Effector memory CD8-positive, alpha-beta T cell (primary cell): ENCODE results near the gene DEFB108B.
"Not testable (repeated sequence)": the region's sequence is repeated elsewhere in the genome, so short reads cannot be mapped to it uniquely, and the experiment has no call there.

Source experiments
- ATAC-seq: fragments of 150-1000 bp; cut with Tn5 transposase; replicated peaks from 2 replicates; pipeline ENCODE4 v1.10.0; 2021; ENCODE audit warnings: mild to moderate bottlenecking, moderate library complexity
- DNase-seq, 3 experiments: peaks; one replicate each; pipeline ENCODE4 v3.0.0; 2021
- H3K27ac Mint-ChIP-seq, 2 donors: one replicate each; pipeline ENCODE4 v1.8.0; 2022; ENCODE audit warnings: mild to moderate bottlenecking in 2 of 2, mixed read lengths in 2 of 2, moderate library complexity in 2 of 2
- H3K27me3 Mint-ChIP-seq, 2 donors: one replicate each; pipeline ENCODE4 v1.8.0; 2022; ENCODE audit warnings: mixed read lengths in 2 of 2
- H3K36me3 Mint-ChIP-seq: one replicate; pipeline ENCODE4 v1.8.0; 2022; ENCODE audit warnings: mild to moderate bottlenecking, moderate library complexity, mixed read lengths; ENCODE audit not compliant: insufficient read depth
- H3K4me1 Mint-ChIP-seq, 2 donors: one replicate each; pipeline ENCODE4 v1.8.0; 2022; ENCODE audit warnings: low read depth in 2 of 2, mixed read lengths in 2 of 2
- H3K4me3 Mint-ChIP-seq, 2 donors: one replicate each; pipeline ENCODE4 v1.8.0; 2022; ENCODE audit warnings: mild to moderate bottlenecking in 2 of 2, mixed read lengths in 2 of 2, moderate library complexity in 2 of 2
- H3K9me3 Mint-ChIP-seq, 2 donors: one replicate each; pipeline ENCODE4 v1.8.0; 2022; ENCODE audit warnings: mixed read lengths in 2 of 2
- total RNA-seq, 9 experiments: gene quantifications; one replicate each; lab custom pipeline; 2026; lab: John Stamatoyannopoulos, UW

DEFB108B gene, protein sequence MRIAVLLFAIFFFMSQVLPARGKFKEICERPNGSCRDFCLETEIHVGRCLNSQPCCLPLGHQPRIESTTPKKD
- 0 to 0.07 (median 0) reads per million in 9 experiments for total RNA-seq

DNA sequence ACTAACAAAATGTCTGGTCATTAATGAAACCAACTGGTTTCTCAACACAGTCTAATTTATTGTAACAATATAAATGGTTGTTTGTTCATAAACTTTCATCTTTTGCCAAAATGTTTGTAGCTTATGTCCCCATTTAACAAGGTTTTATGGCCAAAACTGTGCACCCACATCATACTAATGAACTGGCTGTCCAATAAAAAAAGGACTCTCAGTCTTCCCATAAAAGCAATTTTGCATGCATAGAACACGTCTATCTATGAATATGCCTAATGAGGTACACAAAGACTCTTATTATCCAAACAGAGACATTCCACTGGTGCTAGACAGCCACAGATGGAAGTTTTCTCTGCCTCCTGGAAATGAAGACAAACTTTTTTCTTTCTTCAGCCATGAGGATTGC, at the start of gene DEFB108B:
Gene DEFB108B (plus strand): TSS at position 390 of the 400 bp plus-strand sequence. CDS start 0 bp downstream, at position 390.
- not testable (repeated sequence) for H3K4me3 Mint-ChIP-seq, H3K36me3 Mint-ChIP-seq, H3K27ac Mint-ChIP-seq, H3K4me1 Mint-ChIP-seq, H3K9me3 Mint-ChIP-seq, ATAC-seq, H3K27me3 Mint-ChIP-seq, DNase-seq

DNA sequence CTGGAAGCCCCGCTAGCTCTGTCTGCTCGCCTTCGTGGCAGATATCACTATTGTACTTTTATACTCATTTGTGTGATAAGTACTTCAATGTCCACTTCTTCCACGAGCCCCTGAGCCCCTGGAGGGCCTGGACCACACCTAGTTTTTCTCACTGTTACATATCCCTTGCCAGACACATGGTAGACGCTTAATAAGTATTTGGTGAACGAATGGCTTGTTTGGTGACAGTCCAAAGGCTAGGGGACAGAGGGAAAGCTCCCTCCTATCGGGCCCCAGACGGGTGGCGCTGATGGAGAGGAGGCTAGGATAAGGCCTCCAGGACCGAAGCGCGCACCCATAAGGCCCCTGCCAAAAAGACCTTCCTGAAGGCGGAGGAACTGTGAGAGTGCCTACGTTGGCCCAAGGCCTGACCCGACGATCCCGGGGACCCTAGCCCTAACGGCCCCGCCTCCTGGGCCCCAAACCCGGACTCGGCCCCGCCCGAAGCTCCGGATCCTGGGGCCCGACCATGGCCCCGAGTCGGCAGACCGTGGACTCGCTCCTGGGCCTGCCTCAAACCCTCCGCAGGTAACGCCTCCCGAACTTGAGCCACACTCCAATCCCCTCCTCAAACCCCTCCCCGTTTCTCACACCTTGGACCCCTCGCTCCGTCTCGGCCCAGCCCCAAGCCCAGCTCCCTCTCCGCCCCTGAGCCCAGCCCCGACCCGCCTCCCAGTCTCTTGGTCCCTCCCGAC, 46.7 kb upstream of the DEFB108B start:
- H3K27me3 Mint-ChIP-seq: not testable (repeated sequence)
- H3K4me3 Mint-ChIP-seq: peak overlapping the region; percentile 91 to 92

DNA sequence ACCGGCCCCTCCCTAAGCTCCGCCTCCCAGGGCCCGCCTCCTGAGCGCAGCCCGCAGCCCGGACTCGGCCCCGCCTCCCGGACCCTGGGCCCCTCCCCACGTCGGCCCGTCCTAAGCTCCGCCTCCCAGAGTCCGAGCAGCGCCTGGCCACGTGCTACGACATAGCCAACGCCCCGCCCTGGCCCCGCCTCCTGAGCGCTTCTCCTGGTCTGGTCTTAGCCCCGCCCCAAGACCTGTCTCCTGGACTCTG, 46.2 kb upstream of the DEFB108B start:
- H3K4me1 Mint-ChIP-seq, H3K36me3 Mint-ChIP-seq, H3K27me3 Mint-ChIP-seq, H3K9me3 Mint-ChIP-seq: not testable (repeated sequence)
- peak overlapping the region; percentile 91 to 94 for H3K27ac Mint-ChIP-seq
- ATAC-seq: peak; percentile 79
- H3K4me3 Mint-ChIP-seq: peak overlapping the region; percentile 91 to 92
- peak; percentile 95 to 98 (median 97) for DNase-seq

More for the DNA sequence above, 46.7 kb upstream of the DEFB108B start:
- H3K4me1 Mint-ChIP-seq, H3K36me3 Mint-ChIP-seq, DNase-seq, ATAC-seq, H3K9me3 Mint-ChIP-seq: not testable (repeated sequence)
- peak overlapping the region; percentile 91 to 94 for H3K27ac Mint-ChIP-seq

DNA sequence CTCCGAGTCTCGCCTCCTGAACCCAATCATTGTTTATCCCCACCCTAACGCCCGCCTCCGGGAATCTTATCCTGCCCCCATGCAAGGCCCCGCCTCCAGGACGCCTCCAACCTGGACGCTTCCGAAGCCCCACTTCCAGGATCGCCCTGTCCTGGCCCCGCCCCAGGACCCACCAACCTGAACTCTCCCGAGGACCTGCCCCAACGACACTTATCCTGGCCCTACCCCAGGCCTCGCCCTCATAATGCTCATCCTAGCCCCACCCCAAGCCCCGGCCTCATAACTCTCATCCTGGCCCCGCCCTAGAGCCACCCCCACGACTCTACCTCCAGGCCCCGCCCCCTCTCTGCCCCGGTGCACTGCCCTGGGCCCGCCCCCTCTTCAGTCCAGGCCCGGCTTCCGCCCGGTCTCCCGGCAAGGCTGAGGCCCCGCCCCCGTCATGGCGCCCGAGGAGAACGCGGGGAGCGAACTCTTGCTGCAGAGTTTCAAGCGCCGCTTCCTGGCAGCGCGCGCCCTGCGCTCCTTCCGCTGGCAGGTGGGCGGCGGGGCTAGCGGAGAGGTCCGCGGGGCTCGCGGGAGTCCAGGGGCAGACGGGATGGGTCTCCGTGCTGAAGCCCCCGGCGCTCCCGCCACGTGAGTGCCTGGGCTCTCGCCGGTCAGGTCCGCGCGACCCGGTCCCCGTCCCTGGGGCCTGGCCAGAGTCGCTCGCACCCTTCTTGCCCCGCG, 45.7 kb upstream of the DEFB108B start:
- Mint-ChIP-seq H3K4me1 (peaks cover 0 to 8% of the 10 kb centered on the region in 2 donors), H3K36me3 (no peaks in the 10 kb centered on the region), H3K27me3 (no peaks in the 10 kb centered on the region), H3K4me3 (peak overlapping the region; percentile 91 to 92), H3K27ac (peak overlapping the region; percentile 91 to 94), H3K9me3 (no peaks in the 10 kb centered on the region)
- ATAC-seq: peak; percentile 92
- peak; percentile 77 to 97 (median 94) for DNase-seq

DNA sequence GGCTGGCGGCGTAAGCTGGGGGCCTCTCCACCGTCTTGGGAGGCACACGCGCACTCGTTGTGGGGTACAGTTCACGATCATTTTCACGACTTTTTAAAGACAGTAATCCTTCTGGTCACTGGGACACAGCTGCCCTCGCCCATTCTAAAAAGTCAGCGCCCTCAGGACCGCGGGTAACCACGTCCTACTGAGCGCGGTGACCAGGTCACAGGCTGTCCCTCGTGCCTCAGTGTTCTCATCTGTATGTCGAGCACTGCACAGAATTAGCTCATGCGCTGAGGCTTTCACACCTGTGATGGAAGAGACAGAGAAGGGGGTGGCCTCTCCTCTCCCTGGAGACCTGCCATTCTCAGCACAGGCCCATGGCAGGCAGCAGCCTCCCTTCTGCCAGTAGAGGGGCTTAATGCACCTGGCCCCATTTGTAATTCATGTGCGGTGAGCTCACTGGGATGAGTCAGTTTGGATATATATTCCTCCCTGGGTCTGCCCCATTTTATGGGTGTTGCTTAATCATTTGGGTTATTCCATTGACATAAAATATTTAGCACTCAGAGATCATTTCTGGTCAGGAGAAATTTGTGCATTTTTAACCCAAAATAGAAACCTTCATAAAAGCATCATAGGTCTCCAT, 45.1 kb upstream of the DEFB108B start:
- not testable (repeated sequence) for H3K27me3 Mint-ChIP-seq, ATAC-seq, H3K9me3 Mint-ChIP-seq, H3K36me3 Mint-ChIP-seq
- peaks cover 3 to 12% of the 10 kb centered on the region in 2 donors for H3K4me1 Mint-ChIP-seq
- H3K4me3 Mint-ChIP-seq: peak overlapping the region; percentile 91 to 92
- H3K27ac Mint-ChIP-seq: peak overlapping the region; percentile 91 to 94
- peak; percentile 15 to 32 (median 21) for DNase-seq

DNA sequence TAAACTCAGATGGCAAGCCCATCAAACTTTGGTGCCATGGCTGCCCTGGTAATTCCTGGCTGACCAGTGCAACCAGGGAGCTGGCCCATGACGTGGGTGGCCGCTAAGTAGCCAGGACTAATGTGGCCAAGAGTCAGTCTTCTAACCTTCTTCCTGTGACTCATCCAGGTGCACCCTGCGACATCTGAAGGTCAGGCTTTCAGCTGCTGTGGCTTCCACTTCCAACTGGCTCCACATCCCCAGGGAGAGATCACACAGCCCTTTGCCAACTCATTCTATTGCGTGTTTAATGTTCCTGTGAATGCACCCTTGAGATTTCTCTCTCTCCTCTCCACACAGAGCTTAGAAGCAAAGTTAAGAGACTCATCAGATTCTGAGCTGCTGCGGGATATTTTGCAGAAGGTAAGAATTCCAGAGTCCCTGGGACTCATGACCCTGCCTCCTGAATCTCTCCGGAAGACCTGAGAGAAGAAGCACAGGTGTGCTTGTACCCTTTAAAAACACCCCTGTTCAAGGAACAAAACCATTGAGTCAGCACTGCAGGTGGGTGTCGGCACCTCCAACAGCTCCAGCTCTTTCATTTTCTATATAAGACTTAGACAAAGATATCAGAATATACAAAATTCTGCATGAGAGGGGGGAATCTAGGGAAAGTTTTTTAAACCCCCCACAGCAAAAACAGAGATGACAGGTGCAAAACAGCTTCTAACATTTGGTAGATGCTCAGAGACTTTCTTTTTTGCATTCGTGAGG, 43.4 kb upstream of the DEFB108B start:
- H3K4me3 Mint-ChIP-seq, ATAC-seq, H3K36me3 Mint-ChIP-seq, H3K27ac Mint-ChIP-seq, H3K27me3 Mint-ChIP-seq, DNase-seq, H3K9me3 Mint-ChIP-seq: not testable (repeated sequence)
- H3K4me1 Mint-ChIP-seq: peaks cover 3 to 13% of the 10 kb centered on the region in 2 donors

DNA sequence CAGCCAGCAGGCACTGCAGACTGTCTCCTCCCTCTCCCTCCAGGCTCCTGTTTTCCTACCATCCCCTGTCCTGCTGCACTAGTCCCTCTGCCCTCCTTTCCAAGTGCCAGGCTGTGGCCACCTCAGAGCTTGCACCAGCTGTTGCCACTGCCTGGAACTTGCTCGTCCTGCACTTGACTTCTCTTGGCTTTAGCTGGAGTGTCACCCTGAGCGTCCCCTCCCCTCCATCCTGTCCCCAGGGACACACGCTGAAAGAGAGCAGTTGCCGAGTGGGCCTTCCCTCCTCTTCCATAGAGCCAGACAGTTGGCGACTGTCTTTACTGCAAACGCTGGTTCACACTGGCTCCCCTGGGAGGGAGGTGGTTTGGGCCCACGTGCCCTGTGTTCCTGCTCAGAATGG, 41.9 kb upstream of the DEFB108B start:
- not testable (repeated sequence) for H3K27me3 Mint-ChIP-seq, H3K9me3 Mint-ChIP-seq, H3K4me3 Mint-ChIP-seq, H3K4me1 Mint-ChIP-seq, ATAC-seq, H3K36me3 Mint-ChIP-seq, H3K27ac Mint-ChIP-seq, DNase-seq

DNA sequence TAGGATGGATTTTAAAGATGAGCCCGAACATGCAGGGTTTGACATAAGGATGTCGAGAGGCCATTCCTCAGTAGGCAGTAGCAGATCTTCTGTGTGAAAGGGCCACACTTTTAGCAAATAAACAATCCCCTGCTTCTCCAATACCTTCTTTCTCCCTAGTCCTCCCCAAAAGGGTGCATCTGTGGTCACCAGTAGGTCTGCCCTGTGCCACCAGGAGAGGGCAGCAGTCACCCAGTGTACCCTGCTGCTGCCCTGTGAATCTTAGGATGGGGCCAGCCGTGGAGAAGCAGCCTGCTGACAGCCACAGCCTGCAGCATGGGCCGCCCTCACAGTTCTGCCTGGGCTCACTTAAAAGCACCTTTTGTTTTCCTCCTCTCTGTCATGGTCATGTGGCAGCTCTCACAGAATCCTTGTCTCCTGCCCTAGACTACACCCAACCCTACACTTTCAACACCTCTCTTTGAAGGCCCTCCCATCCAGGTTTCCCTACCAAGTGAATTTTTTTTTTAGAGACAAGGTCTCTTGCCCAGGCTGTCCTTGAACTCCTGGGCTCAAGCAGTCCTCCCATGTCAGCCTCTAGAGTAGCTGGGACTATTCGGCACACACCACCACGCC, 40.3 kb upstream of the DEFB108B start:
- not testable (repeated sequence) for ATAC-seq
- H3K27ac Mint-ChIP-seq: peak overlapping the region in 1 of 2 donors; percentile 46
- DNase-seq: peak; percentile 33 to 47 (median 46)

DNA sequence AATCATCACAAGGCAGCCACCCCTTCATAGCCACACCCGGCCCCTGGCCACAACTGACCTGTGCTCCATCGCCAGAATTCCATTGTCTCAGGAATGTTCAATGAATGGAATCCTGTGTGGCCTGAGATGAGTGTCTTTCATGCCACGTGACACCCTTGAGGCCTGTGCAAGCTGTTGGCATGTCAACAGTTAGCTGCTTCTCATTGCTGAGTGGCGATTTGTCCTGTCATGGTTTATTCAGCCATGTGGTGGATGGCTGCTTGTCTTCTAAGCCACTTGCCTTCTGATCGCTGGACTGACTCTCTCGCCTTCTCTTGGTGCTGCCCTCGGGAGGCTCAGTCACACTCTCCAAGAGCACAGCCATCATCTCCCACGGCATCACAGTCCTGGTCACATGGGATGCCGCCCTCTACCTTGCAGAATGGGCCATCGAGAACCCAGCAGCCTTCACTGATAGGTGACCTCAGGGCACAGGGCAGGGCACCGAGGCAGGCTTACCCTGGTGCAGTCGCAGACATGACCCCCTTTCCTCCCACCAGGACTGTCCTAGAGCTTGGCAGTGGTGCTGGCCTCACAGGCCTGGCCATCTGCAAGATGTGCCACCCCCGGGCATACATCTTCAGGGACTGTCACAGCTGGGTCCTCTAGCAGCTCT, 38.5 kb upstream of the DEFB108B start:
- not testable (repeated sequence) for ATAC-seq, H3K4me1 Mint-ChIP-seq, H3K27ac Mint-ChIP-seq, DNase-seq, H3K4me3 Mint-ChIP-seq, H3K36me3 Mint-ChIP-seq, H3K9me3 Mint-ChIP-seq, H3K27me3 Mint-ChIP-seq

More for the DNA sequence above, 40.3 kb upstream of the DEFB108B start:
- H3K27me3 Mint-ChIP-seq, H3K36me3 Mint-ChIP-seq, H3K9me3 Mint-ChIP-seq, H3K4me3 Mint-ChIP-seq, H3K4me1 Mint-ChIP-seq: not testable (repeated sequence)

DNA sequence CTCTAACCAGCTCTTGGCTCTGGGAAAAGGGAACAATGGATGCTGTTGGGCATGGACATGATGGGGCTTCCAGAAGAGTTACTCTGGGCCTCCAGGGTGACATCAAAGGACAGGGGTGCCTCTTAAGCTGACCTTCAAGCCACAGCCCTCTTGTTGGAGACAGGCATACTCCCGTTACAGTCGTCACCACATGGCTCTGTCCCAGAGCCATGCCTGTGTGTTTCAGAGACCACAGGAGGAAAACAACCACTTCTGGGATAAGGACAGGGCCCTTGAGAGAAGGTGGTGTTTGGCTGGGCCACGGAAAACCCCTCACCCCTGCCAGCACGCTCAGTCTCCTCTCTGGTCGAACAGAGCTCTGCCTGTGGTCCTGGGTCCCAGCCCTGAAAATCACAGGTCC, 37.8 kb upstream of the DEFB108B start:
- not testable (repeated sequence) for H3K27ac Mint-ChIP-seq, ATAC-seq, H3K27me3 Mint-ChIP-seq, H3K4me3 Mint-ChIP-seq, H3K36me3 Mint-ChIP-seq, H3K4me1 Mint-ChIP-seq, H3K9me3 Mint-ChIP-seq, DNase-seq

DNA sequence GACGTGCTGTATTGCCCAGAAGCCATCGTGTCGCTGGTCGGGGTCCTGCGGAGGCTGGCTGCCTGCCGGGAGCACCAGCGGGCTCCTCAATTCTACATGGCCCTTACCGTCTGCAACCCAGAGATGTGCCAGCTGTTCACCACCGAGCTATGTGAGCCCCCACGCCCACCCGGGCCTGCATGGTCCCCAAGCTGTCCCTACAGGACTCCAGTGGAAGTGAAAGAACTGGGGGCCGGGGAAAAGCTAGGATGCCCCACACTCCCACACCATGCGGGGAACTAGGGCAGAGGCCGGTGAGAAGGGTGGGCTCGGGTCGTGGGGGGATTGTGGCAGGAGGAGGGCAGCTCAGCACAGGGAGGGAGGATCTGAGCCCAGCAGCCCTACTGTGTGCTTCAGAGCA, 37.0 kb upstream of the DEFB108B start:
- not testable (repeated sequence) for H3K27ac Mint-ChIP-seq

DNA sequence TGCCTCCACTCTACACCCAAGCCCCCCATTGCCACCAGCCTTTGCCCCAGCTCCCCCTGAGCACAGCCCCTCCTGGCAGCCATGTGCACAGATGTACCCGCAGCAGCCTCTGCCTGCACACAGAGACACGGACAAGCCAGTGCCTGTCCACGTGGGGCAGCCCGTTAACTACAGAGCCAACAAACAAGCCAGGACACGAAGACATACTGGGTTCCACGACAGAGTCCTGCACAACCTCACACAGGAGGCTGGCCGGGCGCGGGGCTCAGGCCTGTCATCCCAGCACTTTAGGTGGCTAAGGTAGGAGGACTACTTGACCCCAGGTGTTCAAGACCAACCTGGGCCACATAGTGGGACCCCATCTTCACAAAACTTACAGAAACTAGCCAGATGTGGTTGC, 36.2 kb upstream of the DEFB108B start:
- H3K9me3 Mint-ChIP-seq, DNase-seq, H3K27me3 Mint-ChIP-seq, H3K36me3 Mint-ChIP-seq, H3K27ac Mint-ChIP-seq, H3K4me1 Mint-ChIP-seq, ATAC-seq, H3K4me3 Mint-ChIP-seq: not testable (repeated sequence)

More for the DNA sequence above, 37.0 kb upstream of the DEFB108B start:
- DNase-seq, H3K4me1 Mint-ChIP-seq, H3K9me3 Mint-ChIP-seq, H3K27me3 Mint-ChIP-seq, H3K4me3 Mint-ChIP-seq, H3K36me3 Mint-ChIP-seq, ATAC-seq: not testable (repeated sequence)
